RWPE2 (cell line): ENCODE data around the gene ALDH1A3.

Experiments used
- ATAC-seq: fragments of 200-7000 bp; cut with Tn5 transposase; 3 replicates; pipeline ENCODE4 v1.9.1; 2021; ENCODE audit warnings: low read depth
- DNase-seq: peaks from one replicate; pipeline ENCODE4 v3.0.0-alpha.2; 2020; ENCODE audit warnings: low spot score
- H3K27ac ChIP-seq: fragments of 450-650 bp; 2 replicates; pipeline ENCODE4 v1.5.1; 2017; ENCODE audit warnings: mild to moderate bottlenecking; ENCODE audit not compliant: poor library complexity, severe bottlenecking
- H3K27me3 ChIP-seq: fragments of 250-450 bp; sonication (Bioruptor Pico); 2 replicates; pipeline ENCODE4 v1.5.1; 2021; ENCODE audit warnings: mild to moderate bottlenecking, moderate library complexity; ENCODE audit not compliant: insufficient read depth, poor library complexity, severe bottlenecking
- H3K36me3 ChIP-seq: fragments of 250-450 bp; sonication (Bioruptor Pico); 2 replicates; pipeline ENCODE4 v1.5.1; 2020; ENCODE audit warnings: low read depth, mild to moderate bottlenecking, moderate library complexity
- H3K4me1 ChIP-seq: fragments of 250-450 bp; sonication (Bioruptor Pico); 2 replicates; pipeline ENCODE4 v1.5.1; 2021; ENCODE audit warnings: mild to moderate bottlenecking, moderate library complexity; ENCODE audit not compliant: insufficient read depth, poor library complexity, severe bottlenecking
- H3K4me3 ChIP-seq: fragments of 250-450 bp; sonication (Bioruptor Pico); 2 replicates; pipeline ENCODE4 v1.5.1; 2021; ENCODE audit warnings: mild to moderate bottlenecking, moderate library complexity; ENCODE audit not compliant: severe bottlenecking
- H3K9me3 ChIP-seq: fragments of 250-450 bp; sonication (Bioruptor Pico); 2 replicates; pipeline ENCODE4 v1.5.1; 2021; ENCODE audit warnings: mild to moderate bottlenecking, moderate library complexity; ENCODE audit not compliant: severe bottlenecking
- TF ChIP-seq, protein P1 (sequence below): fragments of 450-650 bp; IDR thresholded peaks from one replicate; pipeline ENCODE4 v1.5.1; 2017; ENCODE audit warnings: mild to moderate bottlenecking, moderate library complexity; ENCODE audit not compliant: poor library complexity, severe bottlenecking

The ALDH1A3 gene

GRCh38 chr15:100900136-100900794 lies 20.6 kb downstream of the ALDH1A3 start:
- Histone ChIP-seq H3K36me3 (peaks cover 99% of the 10 kb centered on the region), H3K27ac (no peak overlapping the region)

DNA sequence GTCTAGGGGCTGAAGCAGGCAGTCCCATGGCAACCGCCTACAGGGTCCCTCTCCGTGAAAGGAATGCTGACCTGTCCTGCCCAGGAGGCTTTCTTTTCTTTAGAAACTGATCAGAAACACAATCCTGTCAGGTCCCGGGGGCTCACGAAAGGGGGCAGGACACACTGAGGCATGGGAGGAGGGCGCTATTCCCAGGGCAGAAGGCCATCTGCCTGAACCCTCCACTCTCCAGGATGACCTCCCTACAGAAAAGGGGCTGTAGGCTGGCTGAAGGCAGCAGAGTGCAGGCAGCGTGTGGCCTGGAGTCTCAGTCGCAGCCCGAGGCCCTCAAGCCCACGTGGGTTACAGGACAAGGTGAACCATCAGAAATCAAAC lies 21.2 kb downstream of the ALDH1A3 start:
- Histone ChIP-seq H3K36me3 (peaks cover 99% of the 10 kb centered on the region), H3K9me3 (no peaks in the 10 kb centered on the region), H3K4me1 (peaks cover 7% of the 10 kb centered on the region), H3K4me3 (no peak overlapping the region), H3K27me3 (no peaks in the 10 kb centered on the region), H3K27ac (no peak overlapping the region)
- ATAC-seq (no peak), DNase-seq (no peak)
- TF ChIP-seq, protein P1, sequence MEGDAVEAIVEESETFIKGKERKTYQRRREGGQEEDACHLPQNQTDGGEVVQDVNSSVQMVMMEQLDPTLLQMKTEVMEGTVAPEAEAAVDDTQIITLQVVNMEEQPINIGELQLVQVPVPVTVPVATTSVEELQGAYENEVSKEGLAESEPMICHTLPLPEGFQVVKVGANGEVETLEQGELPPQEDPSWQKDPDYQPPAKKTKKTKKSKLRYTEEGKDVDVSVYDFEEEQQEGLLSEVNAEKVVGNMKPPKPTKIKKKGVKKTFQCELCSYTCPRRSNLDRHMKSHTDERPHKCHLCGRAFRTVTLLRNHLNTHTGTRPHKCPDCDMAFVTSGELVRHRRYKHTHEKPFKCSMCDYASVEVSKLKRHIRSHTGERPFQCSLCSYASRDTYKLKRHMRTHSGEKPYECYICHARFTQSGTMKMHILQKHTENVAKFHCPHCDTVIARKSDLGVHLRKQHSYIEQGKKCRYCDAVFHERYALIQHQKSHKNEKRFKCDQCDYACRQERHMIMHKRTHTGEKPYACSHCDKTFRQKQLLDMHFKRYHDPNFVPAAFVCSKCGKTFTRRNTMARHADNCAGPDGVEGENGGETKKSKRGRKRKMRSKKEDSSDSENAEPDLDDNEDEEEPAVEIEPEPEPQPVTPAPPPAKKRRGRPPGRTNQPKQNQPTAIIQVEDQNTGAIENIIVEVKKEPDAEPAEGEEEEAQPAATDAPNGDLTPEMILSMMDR: no peak

More at GRCh38 chr15:100900136-100900794, 20.6 kb downstream of the ALDH1A3 start:
- Histone ChIP-seq H3K9me3 (no peaks in the 10 kb centered on the region), H3K27me3 (no peaks in the 10 kb centered on the region), H3K4me1 (peaks cover 7% of the 10 kb centered on the region), H3K4me3 (no peak overlapping the region)
- no peak for ATAC-seq
- TF ChIP-seq, protein P1: no peak
- DNase-seq: peak; percentile 73

DNA sequence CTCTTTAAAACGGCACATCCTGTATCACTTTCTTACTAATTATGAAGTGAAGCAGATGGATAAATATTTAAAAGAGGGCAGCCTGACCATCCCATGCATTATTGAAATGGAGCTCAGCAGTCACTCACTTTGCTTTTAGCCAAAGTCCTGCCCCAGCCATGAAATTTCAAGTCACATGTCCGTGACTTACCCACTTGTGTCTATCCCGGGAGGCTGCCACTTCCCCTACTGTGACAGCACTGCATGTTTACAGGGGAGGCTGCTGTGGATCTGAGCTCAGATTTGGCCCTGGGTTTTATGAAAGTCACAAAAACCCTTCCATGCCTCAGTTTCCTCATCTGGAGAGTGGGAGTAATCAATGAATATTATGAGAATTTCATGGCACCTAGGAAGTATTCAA lies 21.7 kb downstream of the ALDH1A3 start:
- H3K27me3 ChIP-seq: no peaks in the 10 kb centered on the region
- H3K9me3 ChIP-seq: no peaks in the 10 kb centered on the region
- DNase-seq (peak; percentile 43), ATAC-seq (no peak)
- no peak overlapping the region for H3K4me3 ChIP-seq
- TF ChIP-seq, protein P1: no peak
- peaks cover 7% of the 10 kb centered on the region for H3K4me1 ChIP-seq
- peak overlapping the region; percentile 27 for H3K27ac ChIP-seq
- H3K36me3 ChIP-seq: peaks cover 99% of the 10 kb centered on the region

DNA sequence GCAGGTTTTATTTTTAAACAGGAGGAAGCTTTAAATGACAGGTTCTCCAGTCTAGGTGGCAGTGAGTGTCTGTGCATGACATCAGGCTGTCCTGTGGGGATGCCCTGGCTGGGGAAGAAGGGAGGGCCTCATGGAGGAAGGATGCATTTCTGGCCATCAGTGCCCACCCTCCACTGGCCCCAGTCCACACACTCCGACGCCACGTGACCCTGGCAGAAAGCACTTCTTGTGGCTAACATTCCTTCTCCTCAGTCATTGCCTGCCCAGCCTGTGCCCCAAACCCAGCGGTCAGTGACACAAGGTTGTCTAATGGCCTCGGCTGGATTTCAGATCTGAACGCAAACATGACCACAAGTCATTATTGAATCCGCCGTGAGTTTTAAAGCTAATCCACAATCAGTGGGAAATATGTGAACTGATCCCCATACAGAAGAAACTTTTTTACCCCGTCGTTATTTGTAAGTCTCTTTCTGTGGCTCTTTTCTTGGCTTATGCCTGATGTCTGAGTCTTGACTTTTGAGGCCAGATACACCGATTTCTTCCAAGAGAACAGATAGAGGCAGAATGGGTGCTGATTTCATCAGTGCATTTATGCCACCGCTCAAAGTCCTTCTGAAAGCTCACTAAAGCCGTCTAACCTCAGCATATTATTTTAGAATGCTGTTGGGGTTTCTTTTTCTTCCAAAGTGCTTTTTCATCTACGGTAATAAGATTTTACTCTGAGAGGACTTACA lies 22.2 kb downstream of the ALDH1A3 start:
- peak overlapping the region; percentile 27 for H3K27ac ChIP-seq
- no peak overlapping the region for H3K4me3 ChIP-seq

More for the DNA sequence above, 22.2 kb downstream of the ALDH1A3 start:
- ATAC-seq (no peak), DNase-seq (peak; percentile 68)
- Histone ChIP-seq H3K4me1 (peaks cover 7% of the 10 kb centered on the region), H3K9me3 (no peaks in the 10 kb centered on the region), H3K27me3 (no peaks in the 10 kb centered on the region), H3K36me3 (peaks cover 99% of the 10 kb centered on the region)
- TF ChIP-seq, protein P1: no peak
